HepG2 (cell line): ENCODE results near the gene MCF2L. TPM values are rescaled to one million over a fixed set of nuclear protein-coding genes. Genes with fewer than 3 reads are reported as not detected.

Experiments
- AGO2 ChIP-seq: fragments of 200-400 bp; formaldehyde crosslinking; optimal IDR thresholded peaks from 2 replicates; pipeline ENCODE3; 2017; ENCODE audit warnings: mild to moderate bottlenecking, low read depth, low read length, moderate library complexity
- ARNT2 ChIP-seq: sonication (generic); formaldehyde crosslinking; IDR thresholded peaks from 2 replicates; pipeline ENCODE4 v1.8.0; 2022; ENCODE audit warnings: mild to moderate bottlenecking, low read depth, missing genetic modification reagents, moderate library complexity
- ASH2L ChIP-seq: fragments of 300-600, 200-600 bp; sonication (generic); IDR thresholded peaks from 2 replicates; pipeline ENCODE4 v1.7.0; 2017; ENCODE audit warnings: low read depth, mild to moderate bottlenecking, moderate library complexity, mixed read lengths, low read length; ENCODE audit not compliant: insufficient read length
- ATF7 ChIP-seq, 2 experiments: fragments of 450-650 bp in 1 of 2; sonication (generic) in 1 of 2; formaldehyde crosslinking in 1 of 2; IDR thresholded peaks; 2 replicates each; pipeline versions ENCODE4 v1.4.0 to v1.6.1; 2016 to 2020; ENCODE audit warnings: antibody characterized with exemption in 1 of 2, mild to moderate bottlenecking in 1 of 2, missing genetic modification reagents in 1 of 2
- DBP ChIP-seq: sonication (generic); formaldehyde crosslinking; IDR thresholded peaks from 2 replicates; pipeline ENCODE4 v1.4.0; 2020; ENCODE audit warnings: missing genetic modification reagents; ENCODE audit errors: not compliant biosample characterization
- FOXK1 ChIP-seq: sonication (generic); formaldehyde crosslinking; IDR thresholded peaks from 2 replicates; pipeline ENCODE4 v1.4.0; 2020; ENCODE audit warnings: low read depth, missing genetic modification reagents, borderline replicate concordance
- GFI1 ChIP-seq: sonication (generic); formaldehyde crosslinking; IDR thresholded peaks from 2 replicates; pipeline ENCODE4 v1.5.0; 2020; ENCODE audit warnings: missing genetic modification reagents, mild to moderate bottlenecking, borderline replicate concordance
- IKZF5 ChIP-seq: IDR thresholded peaks from 2 replicates; pipeline ENCODE4 v1.6.1; 2018; ENCODE audit warnings: missing genetic modification reagents, mild to moderate bottlenecking, missing compliant biosample characterization
- PATZ1 ChIP-seq: sonication (generic); formaldehyde crosslinking; IDR thresholded peaks from 2 replicates; pipeline ENCODE4 v1.4.0; 2020; ENCODE audit warnings: missing genetic modification reagents
- SAP130 ChIP-seq: IDR thresholded peaks from 2 replicates; pipeline ENCODE4 v1.6.1; 2016; ENCODE audit warnings: low read depth
- SRSF9 ChIP-seq: fragments of 200-400 bp; formaldehyde crosslinking; IDR thresholded peaks from 2 replicates; pipeline ENCODE4 v1.6.1; 2018; ENCODE audit warnings: borderline replicate concordance, mild to moderate bottlenecking, low read depth, low read length; ENCODE audit not compliant: insufficient read depth, poor library complexity, severe bottlenecking
- TFAP4 ChIP-seq: sonication (generic); IDR thresholded peaks from 2 replicates; pipeline ENCODE4 v1.6.1; 2016; ENCODE audit warnings: low read depth, borderline replicate concordance
- ZMAT5 ChIP-seq: sonication (generic); formaldehyde crosslinking; IDR thresholded peaks from 2 replicates; pipeline ENCODE4 v1.5.0; 2020; ENCODE audit warnings: mild to moderate bottlenecking, low read depth, missing genetic modification reagents, borderline replicate concordance
- ZNF609 ChIP-seq: sonication (generic); formaldehyde crosslinking; IDR thresholded peaks from 2 replicates; pipeline ENCODE4 v1.4.0; 2020; ENCODE audit warnings: mild to moderate bottlenecking, missing genetic modification reagents, borderline replicate concordance
- ZNF674 ChIP-seq: sonication (generic); formaldehyde crosslinking; IDR thresholded peaks from 2 replicates; pipeline ENCODE4 v1.5.0; 2020; ENCODE audit warnings: low read depth, mild to moderate bottlenecking, missing genetic modification reagents
- ZNF776 ChIP-seq: sonication (generic); formaldehyde crosslinking; IDR thresholded peaks from 2 replicates; pipeline ENCODE4 v1.4.0; 2020; ENCODE audit warnings: mild to moderate bottlenecking, missing genetic modification reagents
- polyA plus RNA-seq, 8 experiments: library from polyadenylated mRNA; depleted of rRNA in 3 of 8; stranded (reverse) in 7 of 8; unstranded in 1 of 8; fragments of >200 nt; fragmentation: Illumina TruSeq in 4 of 8; extraction: Trizol in 4 of 8; gene quantifications; 2 replicates each; pipeline versions ENCODE4 v1.2.1 to v1.2.3, GENCODE V29; 2011 to 2016; ENCODE audit warnings: low read depth in 4 of 8, missing spikeins in 1 of 8, mixed read lengths in 1 of 8; ENCODE audit not compliant: insufficient read depth in 1 of 8
- total RNA-seq, 5 experiments: library from RNA; depleted of rRNA; stranded (reverse); fragments of >200 nt; fragmentation: Illumina TruSeq; extraction: Trizol; gene quantifications; 2 replicates each; pipeline ENCODE4 v1.2.3, GENCODE V29; 2016; ENCODE audit warnings: low read depth in 1 of 5

Gene MCF2L
- total and polyA plus RNA-seq, 2 of the 13 experiments (the other 11 are each of a cell fraction or from before 2014, with no cell fraction given): 19.4 to 28.4 TPM

DNA sequence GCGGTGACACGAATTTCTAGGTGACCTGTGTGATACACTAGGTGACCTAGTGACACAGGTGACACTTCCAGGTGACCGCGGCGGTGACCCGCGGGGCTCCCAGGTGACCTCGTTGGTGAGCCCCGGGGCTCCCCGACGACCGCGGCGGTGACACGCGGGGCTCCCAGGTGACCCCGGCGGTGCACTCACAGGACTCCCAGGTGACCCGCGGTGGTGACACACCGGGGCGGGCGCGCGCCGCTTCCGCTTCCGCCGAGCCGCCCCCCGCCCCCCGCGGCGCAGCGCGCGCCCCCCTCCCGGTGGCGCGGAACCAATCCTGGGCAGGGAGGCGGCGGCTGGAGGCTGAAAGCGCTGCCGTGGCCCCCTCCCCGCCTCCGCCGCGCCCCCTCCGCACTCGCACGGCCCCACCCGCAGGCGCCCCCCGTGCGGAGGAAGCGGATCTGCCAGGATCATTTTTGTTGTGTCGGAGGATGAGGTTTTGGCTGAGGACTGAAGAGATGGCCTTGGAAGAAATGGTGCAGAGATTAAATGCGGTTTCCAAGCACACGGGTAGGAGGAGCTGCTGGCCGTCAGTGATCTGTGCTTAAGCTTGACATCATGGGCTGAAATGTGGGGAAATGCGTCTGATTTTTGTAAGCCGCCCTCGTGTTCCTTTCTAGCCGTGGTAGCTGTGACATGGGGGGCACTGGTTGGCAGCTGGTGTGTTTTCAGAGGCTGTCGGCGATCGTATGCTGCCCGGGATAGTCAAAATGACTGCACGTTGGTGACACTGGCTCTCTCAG lies at the start of gene MCF2L (continued):
- TF ChIP-seq ZNF609 (no peak), SRSF9 (no peak), ZNF674 (CRISPR knock-in tag) (no peak), ZMAT5 (CRISPR knock-in tag) (no peak), ZNF776 (CRISPR knock-in tag) (0 out of 2 replicates have a peak, but pooled peaks have one; percentile 27), ASH2L (peak; percentile 75), ARNT2 (CRISPR knock-in tag) (peak; percentile 54; the same call in 1 of the 2 replicates), PATZ1 (CRISPR knock-in tag) (peak; percentile 96), ATF7 (IDR thresholded peaks at IDR 0.05) (no peak), ATF7 (CRISPR knock-in tag; IDR thresholded peaks at IDR 0.05) (no peak), FOXK1 (CRISPR knock-in tag) (peak; percentile 12; the same call in 1 of the 2 replicates), SAP130 (peak; percentile 69), GFI1 (peak; percentile 47; the same call in 1 of the 2 replicates), TFAP4 (peak; percentile 56; the same call in 1 of the 2 replicates), IKZF5 (CRISPR knock-in tag) (peak; percentile 29; the same call in 1 of the 2 replicates), AGO2 (no peak), DBP (CRISPR knock-in tag) (no peak)
